ENCODE measurements around the gene SOS2. TPM values are rescaled to one million over a fixed set of nuclear protein-coding genes. Genes with fewer than 3 reads are reported as not detected.

The SOS2 gene
- total and polyA plus RNA-seq, 2 of the 4 experiments (the other 2 are of a cell fraction) = 6.3 to 10.9 TPM

GRCh38 chr14:50210074-50210473 lies 21.3 kb downstream of the SOS2 start:
- in situ Hi-C loops (cut with MboI; ENCODE audit: low sequenced_read_pairs) = no loop called here
- POLR2A ChIA-PET (ENCODE audit: unreplicated experiment) = interaction anchor here (0.6 kb wide), 1 partner anchor 317 kb away, joined by 4 read pairs; the partner anchor contains the start of gene ARF6

More at GRCh38 chr14:50210074-50210473, 21.3 kb downstream of the SOS2 start:
- H2BK5ac ChIP-seq (ENCODE audit: low read depth, low read length, poor library complexity, severe bottlenecking) = no peak overlapping the region
- dilution Hi-C loops (cut with HindIII; ENCODE audit: low sequenced_read_pairs, unreplicated experiment) = no loop called here
- intact Hi-C loops (cut with micrococcal nuclease) = no loop called here
- no CpG with 5 or more reads among the region's 1 CpG for WGBS, 2 experiments (ENCODE audit: extremely low coverage in 2 of 2, insufficient read length in 1 of 2)
- H3K79me1 ChIP-seq (ENCODE audit: low read depth in 1 of 2, low read length in 2 of 2) = peaks cover 19 to 62% of the 10 kb centered on the region in 2 experiments
- no peak overlapping the region for H4K5ac ChIP-seq (ENCODE audit: low read depth, low read length)
- TF ChIP-seq POLR2A (IDR thresholded peaks at IDR 0.05; ENCODE audit: low read depth, low read length) (no peak), NFE2L2 (IDR thresholded peaks at IDR 0.05; ENCODE audit: low read depth, low read length) (no peak), CHD1 (IDR thresholded peaks at IDR 0.05; ENCODE audit: low read depth, low read length) (no peak), ELK1 (IDR thresholded peaks at IDR 0.05; ENCODE audit: borderline replicate concordance, low read depth, low read length) (no peak), MAFK (IDR thresholded peaks at IDR 0.05; ENCODE audit: low read depth, low read length) (no peak), CEBPB (IDR thresholded peaks at IDR 0.05; ENCODE audit: low read depth, low read length) (no peak), RAD21 (IDR thresholded peaks at IDR 0.05; ENCODE audit: low read length) (no peak), BHLHE40 (IDR thresholded peaks at IDR 0.05; ENCODE audit: low read depth, low read length) (no peak), MAZ (IDR thresholded peaks at IDR 0.05; ENCODE audit: borderline replicate concordance, low read depth, low read length) (no peak)
- ATAC-seq (ENCODE audit: low read depth) (no peak), DNase-seq (no peak)
- no TSS peak for BruUV-seq (replicated peaks)
- H4K8ac ChIP-seq (ENCODE audit: low read depth in 2 of 2, low read length in 2 of 2) = no peak overlapping the region
- H3K56ac ChIP-seq (ENCODE audit: extremely low read depth, insufficient read depth, low read length) = no peak overlapping the region
- peaks cover 34% of the 10 kb centered on the region for H4K20me1 ChIP-seq (ENCODE audit: insufficient read depth, low read length)
- H2BK20ac ChIP-seq (ENCODE audit: low read depth, low read length) = no peak overlapping the region
- H4K91ac ChIP-seq (ENCODE audit: insufficient read depth, low read depth, low read length) = no peak overlapping the region
- no peaks in the 10 kb centered on the region for H3K27me3 ChIP-seq (ENCODE audit: control insufficient read depth, insufficient read depth, low read length)
- H2BK120ac ChIP-seq (ENCODE audit: low read depth, low read length) = no peak overlapping the region
- peaks cover 5% of the 10 kb centered on the region; the same call in 1 of the 2 replicates for H3K9me1 ChIP-seq (ENCODE audit: insufficient read depth, low read length)
- no peak overlapping the region for H3K18ac ChIP-seq (ENCODE audit: low read depth, low read length)
- H2BK15ac ChIP-seq (ENCODE audit: low read depth, low read length) = no peak overlapping the region
- no peak overlapping the region for H3K23ac ChIP-seq (ENCODE audit: low read depth, low read length)
- no peak overlapping the region for H3K4me2 ChIP-seq (ENCODE audit: low read depth, low read length)
- no peak overlapping the region for H3K4ac ChIP-seq (ENCODE audit: low read depth, low read length)
- H3K14ac ChIP-seq (replicated peaks; ENCODE audit: low read depth, low read length) = no peak overlapping the region
- H3K4me1 ChIP-seq (ENCODE audit: control insufficient read depth, insufficient read depth, low read length) = no peaks in the 10 kb centered on the region
- no peak overlapping the region for H3K9ac ChIP-seq (ENCODE audit: low read depth, low read length)
- no peak overlapping the region for H3K4me3 ChIP-seq (ENCODE audit: insufficient read depth, low read depth, low read length)
- no peak overlapping the region for H2AFZ ChIP-seq (replicated peaks; ENCODE audit: low read length, poor library complexity)
- no peaks in the 10 kb centered on the region for H3K36me3 ChIP-seq (ENCODE audit: control insufficient read depth, insufficient read depth, low read length)
- no peak overlapping the region for H2AK9ac ChIP-seq (replicated peaks; ENCODE audit: low read depth, low read length, poor library complexity)
- no peak overlapping the region for H2AK5ac ChIP-seq (ENCODE audit: low read depth, low read length)
- CTCF ChIA-PET = no interaction called here
- H3K9me3 ChIP-seq (ENCODE audit: control insufficient read depth, insufficient read depth, low read length) = no peaks in the 10 kb centered on the region
- no peak overlapping the region for H3K27ac ChIP-seq (ENCODE audit: insufficient read depth, low read length)
